Activated CD4-positive, alpha-beta T cell treated with anti-CD3 and anti-CD28 coated beads, Interleukin-2, amount 50 U/mL, for 4 hours (primary cell): ENCODE data around the gene AP4M1.
"Not testable (repeated sequence)": the region's sequence is repeated elsewhere in the genome, so short reads cannot be mapped to it uniquely, and the experiment has no call there.

ENCODE experiments used
- DNase-seq, 2 experiments: peaks; one replicate each; pipeline ENCODE4 v3.0.0-alpha.2; 2020

AP4M1 gene

DNA sequence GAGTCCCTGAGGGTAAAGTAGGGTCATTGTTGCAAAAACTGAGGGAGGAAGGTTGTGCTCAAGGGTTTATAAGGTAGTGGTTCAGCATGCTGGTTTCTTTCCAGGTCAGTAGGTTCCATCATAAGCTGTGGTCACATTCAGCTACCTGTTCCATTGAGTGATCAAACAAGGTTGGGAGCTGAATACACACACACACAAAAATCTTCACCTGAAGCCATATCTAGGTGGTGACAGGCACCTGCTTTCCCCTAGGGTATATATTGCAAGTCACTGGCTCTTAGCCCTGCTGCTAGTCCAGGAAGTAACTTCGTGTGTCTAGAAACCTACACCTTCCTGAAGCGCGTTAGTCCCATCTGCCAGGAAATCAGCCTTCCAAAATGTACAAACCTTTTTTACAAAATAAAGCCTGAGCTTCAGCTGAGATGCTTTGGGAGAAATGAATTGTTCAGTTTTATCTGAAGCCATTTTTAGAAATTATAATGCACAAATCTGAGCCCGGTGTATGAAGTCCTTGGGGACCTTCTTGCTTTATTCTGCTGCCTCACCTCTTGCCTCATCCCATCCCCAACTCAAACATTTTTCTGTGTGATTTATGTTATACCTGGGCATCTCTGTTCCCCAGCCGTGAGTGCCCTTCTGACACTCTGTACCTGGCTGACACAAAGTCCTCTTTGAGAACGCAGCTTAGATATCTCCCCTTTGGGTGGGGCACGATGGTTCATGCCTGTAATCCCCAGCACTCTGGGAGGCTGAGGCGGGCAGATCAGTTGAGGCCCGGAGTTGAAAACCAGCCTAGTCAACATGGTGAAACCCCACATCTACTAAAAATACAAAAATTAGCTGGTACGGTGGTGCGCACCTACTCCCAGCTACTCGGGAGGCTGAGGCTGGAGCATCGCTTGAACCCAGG lies 36.7 kb downstream of the AP4M1 start:
- no peak for DNase-seq

GRCh38 chr7:100141555-100141949 lies 40.1 kb downstream of the AP4M1 start:
- DNase-seq = no peak

DNA sequence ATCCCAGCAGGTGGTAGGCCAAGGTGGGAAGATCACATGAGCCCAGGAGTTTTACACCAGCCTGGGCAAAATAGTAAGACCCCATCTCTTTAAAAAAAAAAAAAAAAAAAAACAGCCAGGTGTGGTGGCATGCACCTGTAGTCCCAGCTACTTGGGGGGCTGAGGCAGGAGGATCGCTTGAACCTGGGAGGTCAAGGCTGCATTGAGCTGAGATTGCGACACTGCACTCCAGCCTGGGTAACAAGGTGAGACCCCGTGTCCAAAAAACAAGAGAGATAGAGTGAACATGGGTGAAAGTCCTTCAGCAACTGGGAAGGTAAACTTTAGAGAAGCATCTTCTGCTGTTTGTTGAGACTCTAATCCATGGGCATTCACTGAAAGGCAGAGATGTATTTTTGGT lies 41.0 kb downstream of the AP4M1 start:
- no peak for DNase-seq

DNA sequence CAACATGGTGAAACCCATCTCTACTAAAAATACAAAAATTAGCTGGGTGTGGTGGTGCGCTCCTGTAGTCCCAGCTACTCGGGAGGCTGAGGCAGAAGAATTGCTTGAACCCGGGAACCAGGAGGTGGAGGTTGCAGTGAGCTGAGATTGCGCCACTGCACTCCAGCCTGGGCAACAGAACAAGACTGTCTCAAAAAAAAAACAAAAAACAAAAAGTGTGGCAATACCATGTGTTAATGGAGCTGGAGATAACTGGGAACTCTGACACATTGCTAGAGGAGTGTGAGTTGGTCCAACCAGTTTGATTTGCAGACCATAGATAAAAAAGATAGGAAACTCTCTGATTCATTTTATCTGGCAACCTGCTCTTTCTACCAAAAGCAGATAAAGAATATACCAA lies 44.9 kb downstream of the AP4M1 start:
- not testable (repeated sequence) for DNase-seq

- no peak for DNase-seq
Measured at GRCh38 chr7:100147278-100147677, 45.8 kb downstream of the AP4M1 start.

GRCh38 chr7:100148225-100148558 lies 46.7 kb downstream of the AP4M1 start:
- no peak for DNase-seq

DNA sequence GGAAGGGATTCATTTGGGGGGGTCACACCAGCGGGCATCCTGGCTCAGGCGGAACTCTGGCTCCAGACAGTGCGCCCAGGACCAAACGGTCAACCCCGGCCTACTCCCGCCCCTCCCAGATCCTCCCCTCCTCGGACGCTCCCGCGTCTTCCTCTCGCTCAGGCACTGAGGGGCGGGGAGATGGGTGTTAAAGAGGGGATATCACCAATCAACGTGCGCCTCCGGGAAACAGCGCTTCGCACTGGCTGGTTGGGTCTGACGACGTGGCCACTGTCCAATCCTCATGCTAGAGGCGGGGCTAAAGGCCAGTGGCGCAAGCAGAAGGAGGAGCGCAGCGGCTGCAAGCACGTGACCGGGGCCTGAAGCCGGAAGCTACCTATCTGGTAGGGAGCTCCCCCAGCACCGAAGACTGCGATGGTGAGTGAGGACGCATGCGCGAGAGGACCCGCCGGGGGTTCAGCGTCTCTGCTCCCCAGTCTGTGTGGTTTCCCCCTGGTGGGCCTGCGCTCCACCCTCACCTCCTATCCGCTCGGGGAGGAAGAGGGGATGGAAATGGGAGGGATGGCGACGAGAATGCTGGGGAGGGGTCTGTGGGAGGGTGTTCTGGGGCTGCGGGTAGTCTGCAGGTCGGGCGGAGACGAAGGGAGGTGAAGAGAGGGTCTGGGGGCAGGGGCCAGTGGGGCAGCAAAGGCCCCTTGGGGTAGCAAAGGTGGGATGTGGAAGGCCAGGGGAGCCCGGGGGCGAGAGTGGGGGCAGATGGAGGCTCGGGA lies 47.3 kb downstream of the AP4M1 start, which contains the start of gene LAMTOR4:
Gene LAMTOR4, plus strand, starts transcription at position 360 of the 770 bp plus-strand sequence. Its CDS starts 55 bp downstream, at position 415.
- DNase-seq = peak; percentile 97 to 98

DNA sequence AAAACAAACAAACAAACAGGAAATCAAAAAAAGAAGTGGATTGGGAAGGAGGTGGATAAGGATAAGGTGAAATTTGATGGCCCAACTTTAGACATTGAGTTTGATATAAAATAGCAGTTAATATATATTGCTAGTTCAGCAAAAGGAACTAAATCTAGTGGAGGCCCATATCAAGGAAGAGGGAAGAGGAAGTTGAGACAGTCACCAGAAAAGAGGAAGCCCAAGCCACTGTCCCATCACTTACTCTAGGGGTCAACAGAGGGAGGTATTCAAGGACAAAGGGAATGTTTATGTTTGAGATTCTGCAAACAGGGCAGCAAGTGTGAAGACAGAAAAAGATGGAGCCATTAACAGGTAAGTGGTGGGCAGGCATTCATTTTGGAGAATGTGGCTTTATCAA lies 51.0 kb downstream of the AP4M1 start:
- DNase-seq = no peak

DNA sequence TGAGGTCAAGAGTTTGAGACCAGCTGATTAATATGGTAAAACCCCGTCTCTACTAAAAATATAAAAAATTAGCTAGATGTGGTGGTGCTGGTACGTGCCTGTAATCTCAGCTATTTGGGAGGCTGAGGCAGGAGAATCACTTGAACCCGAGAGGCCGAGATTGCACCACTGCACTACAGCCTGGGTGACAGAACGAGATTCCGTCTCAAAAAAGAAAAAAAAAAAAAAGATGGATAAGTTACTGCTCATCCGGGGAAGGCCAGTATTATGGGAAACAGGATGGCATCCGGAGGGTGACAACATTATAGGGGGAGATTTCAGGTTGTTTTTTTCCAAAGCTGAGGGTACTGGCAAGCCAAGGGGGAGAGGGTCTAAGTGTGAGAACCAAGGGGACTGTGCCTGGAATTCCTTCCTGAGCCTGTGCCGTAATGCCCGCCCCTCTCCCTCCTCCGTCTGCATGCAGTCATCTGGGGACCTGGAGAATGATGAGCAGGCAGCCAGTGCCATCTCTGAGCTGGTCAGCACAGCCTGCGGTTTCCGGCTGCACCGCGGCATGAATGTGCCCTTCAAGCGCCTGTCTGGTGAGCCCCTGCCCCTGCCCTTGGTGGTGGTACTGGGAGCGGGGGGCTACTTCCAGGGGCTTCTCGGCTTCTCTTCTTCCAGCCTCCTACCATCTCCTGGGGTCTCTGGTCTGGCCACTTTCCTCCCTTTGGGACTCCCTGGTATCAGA lies 51.7 kb downstream of the AP4M1 start:
- no peak for DNase-seq

GRCh38 chr7:100153708-100154535 lies 52.5 kb downstream of the AP4M1 start:
- no peak for DNase-seq

DNA sequence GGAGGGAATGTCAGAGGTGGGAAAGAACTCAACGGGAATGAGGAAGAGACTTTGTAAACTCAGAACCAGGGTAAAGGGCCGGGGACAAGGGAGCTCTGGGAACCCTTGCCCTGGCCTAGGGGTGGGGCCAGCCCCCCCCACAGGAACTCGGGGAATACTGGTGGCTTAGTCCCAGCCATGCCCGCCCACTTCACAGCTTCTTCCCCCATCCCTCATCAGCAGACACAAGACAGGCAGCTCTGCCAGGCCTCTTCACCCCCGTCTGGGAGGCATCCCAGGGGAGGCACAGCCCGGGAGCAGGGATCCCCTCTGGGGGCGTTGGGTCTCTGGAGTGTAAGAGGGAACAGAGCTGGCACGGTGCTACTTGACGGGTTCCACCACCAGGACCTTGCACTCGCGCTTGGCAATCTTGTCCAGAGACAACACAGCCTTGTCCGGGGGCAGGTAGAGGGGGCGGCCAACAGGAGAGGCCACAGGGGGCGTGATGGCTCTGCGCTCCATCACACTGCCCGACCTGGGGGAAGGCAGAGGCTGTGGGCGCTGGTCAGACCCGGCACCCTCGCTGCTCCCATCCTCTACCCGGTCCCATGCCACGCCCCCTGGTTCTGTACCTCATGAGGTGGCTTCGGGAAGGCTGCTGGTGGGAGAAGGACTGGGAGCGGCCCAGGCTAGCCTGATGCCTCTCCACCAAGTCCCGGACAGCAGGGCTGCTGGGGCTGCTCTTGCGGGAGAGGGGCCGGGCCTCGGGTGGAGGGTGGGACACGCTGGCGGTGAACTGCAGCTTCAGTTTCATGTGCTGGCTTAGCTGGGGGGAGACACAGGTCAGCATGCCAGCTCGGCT lies 53.4 kb downstream of the AP4M1 start:
- no peak for DNase-seq

DNA sequence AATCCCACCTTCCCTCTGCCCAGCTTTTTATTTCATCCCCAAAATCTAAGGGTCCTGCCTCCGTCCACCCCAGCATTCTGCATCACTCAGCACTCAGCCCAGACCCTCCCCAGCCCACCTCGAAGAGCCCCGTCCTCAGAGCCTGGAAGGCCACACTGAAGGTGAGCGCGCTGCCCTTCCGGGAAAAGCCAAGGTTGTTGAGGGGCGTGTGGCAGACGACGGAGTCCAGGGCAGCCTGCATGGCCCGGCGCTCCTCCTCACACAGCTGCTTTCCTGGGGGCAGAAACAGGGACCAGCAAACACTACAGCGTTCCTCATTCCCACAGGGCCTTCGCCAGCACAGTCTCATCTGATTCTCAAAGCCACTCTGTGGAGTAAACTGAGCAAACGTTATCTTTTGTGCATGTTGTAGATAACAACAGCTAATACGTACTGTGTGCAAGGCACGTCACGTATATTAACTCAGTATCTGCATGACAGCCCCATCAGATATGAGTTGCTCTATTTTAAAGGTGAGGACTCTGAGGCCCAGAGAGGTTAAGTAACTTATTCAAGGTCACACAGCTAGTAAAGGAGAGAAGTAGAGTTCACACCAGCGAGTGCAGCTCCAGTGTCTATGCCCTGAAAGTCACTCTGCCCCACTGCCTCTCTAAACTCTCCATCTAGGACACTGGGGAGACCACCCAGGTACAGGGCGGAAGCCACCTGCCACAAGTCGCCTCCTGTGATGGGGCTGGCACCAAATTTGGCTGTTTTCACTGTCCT lies 54.3 kb downstream of the AP4M1 start:
- DNase-seq = no peak

- no peak for DNase-seq
Measured at GRCh38 chr7:100156331-100157068, 55.1 kb downstream of the AP4M1 start.

DNA sequence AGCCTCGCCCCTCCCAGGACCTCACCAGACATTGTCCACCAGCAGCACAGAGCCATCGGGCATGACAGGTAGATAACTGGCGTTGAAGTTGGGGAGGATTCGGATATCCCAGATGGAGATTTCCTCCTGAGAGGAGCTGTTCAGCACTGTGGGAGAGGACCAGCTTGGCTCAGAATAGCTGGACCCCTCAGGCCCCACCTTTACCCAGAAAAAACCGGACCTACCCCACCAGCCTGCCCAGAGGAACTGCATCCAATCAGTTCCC lies 55.6 kb downstream of the AP4M1 start:
- DNase-seq = no peak

- no peak for DNase-seq
Measured at GRCh38 chr7:100157334-100158228, 56.1 kb downstream of the AP4M1 start.
